NK-92 (cell line): ENCODE data around the gene BZW2.
"Not testable (repeated sequence)": the region's sequence is repeated elsewhere in the genome, so short reads cannot be mapped to it uniquely, and the experiment has no call there.

Experiments
- DNase-seq: peaks from one replicate; lab custom pipeline; 2025; ENCODE audit not compliant: unreplicated experiment; lab: John Stamatoyannopoulos, UW

Gene BZW2

DNA sequence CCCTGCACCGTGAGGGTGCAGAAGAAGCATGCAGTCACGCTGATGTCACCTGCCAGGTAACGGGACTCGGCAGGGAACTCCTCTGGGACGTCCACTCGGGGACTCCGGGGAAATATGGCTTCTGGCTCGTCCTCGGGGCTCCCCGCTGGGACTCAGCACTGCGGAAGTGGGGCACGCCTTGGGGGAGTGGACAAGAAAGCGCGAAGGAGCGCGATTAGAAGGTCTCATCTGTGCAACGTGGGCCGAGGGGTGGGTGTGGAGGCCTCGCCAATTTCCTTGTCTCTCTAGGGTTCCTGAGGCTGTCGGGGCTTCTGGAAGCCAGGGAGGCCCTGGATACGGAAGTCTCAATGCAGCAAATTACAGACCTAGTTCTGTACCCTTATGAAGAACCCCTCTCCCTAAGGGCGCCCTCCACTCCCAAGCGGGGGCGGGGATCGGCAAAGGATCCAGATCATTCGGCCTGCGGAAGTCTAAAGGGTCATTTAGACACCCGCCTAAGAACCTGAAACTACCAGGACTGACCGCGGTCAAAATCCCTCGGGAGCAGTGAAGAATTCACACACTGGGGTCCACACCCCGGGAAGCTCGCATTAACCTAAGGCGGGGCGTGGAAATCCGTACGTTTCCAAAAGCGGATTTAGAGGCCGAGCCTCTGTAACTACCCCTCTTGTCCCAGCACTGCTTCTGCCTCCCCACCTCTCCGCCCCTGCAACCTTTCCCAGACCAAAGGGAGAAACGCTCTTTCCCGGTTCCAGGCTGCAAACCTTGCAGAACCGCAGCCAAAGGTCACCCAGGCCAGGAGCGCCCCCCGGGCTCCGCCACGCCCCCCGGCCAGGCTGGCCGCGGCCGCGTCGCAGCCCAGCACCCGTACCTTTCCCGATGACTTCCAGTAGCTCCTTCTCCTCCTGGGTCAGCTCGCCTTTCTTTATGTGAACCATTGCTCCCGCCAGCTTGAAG is 1.1 kb upstream of the BZW2 start:
- no peak for DNase-seq

DNA sequence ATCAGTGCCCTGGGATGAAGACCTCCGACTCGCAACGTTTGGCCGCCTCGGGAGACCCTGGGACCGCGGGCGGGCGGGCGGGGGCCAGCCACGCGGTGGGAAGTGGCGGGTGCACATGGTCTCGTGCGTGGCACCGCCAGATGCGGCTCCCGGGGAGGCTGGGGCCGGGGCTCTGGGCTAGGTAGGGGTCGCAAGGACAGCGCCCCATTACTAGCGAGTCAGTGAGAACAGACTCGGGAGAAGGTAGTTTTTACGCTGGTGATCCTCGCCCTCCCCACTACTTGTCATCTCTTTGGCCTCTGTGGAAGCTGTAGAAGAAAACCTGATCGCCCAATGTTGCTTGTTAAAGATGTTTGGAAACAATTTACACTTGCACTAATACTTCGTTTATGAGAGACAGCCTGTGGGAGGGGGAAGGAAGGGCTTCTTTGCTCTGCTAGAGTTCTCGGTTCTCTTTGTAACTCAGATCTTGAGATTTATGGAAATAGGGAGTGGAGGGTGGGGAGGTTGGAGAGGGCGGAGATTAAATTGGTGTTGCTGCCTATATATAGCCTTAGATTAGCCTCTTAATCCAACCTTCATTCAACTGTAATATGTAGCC is 591 bp downstream of the BZW2 start:
- no peak for DNase-seq

DNA sequence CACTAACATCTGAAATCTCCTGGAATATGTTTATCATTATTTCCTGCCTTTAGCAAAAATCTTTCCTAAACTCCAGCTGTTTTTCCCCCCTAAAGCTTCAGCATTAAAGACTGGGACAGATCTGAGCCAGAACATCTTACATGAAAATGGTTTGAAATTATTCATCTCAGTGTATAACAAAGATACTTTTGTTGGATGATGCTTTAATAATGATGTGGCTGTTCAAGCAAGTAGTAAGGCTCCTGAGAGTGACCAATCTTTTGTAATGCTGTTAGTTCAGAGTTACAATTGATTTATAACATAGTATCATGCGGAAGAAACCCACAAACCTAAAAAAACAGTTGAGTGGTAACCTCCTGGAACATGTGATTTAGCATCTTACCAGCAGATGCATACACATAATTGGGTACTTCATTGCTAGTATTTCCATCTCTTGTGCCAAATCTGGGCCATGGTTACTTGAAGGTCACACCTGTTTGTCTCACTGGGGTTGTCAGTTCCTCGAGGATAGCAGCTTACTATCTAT is 1.5 kb downstream of the BZW2 start:
- DNase-seq: no peak

DNA sequence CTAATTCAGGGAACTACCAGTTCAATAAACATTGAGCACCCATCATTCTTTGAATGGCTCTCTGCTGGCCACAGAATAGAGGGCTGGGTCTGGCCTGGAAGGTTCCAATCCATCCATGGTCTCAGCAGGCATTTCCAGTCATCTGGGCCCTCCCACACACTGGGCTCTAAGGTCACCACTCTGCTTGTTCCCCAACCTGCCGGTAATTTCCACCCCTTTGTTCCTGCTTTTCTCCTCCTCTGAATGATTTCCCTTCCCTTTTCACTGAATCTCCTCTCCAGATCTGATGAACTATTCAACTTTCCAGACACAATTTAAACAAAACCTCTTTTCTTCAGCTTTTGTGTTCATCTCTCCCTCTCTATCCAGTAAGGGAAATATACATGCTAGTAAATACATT is 2.6 kb downstream of the BZW2 start:
- DNase-seq: no peak

DNA sequence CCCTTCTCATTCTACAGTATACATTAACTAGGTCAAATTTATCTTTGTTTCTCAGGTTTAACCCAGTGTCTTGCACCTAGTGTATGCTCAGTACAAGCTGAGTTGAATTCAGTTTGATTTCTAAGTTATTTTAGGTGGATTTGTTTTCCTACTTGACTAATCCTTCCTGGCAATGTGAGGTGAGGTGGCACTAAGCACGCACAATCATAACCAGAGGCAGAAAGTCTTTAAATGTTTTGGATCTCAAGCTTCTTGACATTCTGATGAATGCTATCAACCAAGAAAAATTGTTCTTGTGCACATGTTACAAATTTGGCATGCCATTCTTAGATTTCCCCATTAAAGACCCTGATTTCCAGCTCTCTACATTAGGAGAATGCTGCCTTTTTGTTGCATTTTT is 3.2 kb downstream of the BZW2 start:
- no peak for DNase-seq

DNA sequence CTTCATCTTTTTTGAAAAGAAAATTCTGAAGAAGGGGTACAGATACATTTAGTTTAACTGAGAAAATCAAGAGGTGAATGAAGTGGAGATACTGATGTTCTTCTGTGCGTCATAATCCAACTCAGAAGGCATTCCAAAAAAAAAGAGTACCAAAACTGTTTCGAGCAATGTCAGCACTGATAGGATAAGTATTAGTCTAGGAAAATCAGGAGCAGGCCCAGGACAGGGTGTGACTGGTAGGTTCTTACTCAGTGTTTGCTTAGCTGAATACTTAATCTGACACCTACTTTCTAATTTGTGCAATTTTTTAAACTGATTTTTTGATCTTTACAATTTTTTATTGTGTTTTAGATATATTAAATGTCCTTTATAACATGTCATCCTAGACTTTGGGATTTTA is 4.3 kb downstream of the BZW2 start:
- no peak for DNase-seq

DNA sequence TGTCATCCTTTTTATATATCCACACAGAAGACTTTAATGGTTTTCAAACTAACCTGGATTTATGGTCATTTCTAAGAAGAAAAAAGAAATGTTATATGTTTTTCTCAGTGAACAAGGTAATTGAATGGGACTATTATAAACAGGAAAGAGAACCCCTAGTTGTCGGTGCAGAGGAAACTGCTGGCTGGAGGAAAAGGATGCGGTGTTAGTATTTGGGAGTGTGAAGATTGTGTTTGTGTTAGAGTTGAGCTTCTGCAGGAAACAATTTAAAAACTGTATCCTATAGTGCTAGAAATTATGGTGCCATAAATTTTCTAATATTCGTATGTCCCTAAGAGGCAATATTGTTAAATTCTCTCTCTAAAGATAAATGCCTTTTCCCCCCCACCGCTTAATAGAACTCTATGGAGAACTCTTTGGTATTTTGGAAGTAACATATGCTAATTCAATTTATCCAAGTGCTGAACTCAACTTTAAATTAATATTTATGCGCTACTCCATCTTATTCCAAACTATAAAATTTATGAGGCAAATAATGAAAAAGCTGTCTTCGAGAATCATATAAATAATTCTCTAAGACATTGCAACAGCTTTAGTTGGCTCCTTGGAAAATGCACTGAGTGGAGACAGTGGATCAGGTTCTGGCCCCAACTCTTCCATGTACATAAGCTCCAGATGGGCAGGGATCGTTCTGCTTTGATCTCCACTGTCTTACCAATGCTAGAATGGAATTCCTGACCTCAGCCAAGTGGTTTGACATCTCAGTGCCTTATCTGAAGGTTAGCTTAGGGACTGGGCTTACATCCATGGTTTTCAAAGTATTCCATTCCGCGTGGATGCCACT is 5.6 kb downstream of the BZW2 start:
- DNase-seq: no peak

DNA sequence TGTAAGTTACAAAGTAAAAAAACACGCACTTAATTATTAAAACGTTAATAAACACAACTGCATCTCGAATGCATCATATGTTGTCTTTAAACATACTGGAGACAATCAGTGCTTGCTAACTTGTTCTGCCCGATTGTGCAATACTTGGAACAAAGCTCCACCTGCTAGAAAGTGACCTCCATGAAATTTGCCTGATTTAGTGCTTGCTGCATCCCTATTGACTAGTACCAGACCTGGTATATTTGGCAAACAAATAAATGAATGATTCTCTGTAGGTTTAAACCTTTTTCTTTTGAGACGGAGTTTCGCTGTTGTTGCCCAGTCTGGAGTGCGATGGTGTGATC is 6.2 kb downstream of the BZW2 start:
- DNase-seq: no peak

DNA sequence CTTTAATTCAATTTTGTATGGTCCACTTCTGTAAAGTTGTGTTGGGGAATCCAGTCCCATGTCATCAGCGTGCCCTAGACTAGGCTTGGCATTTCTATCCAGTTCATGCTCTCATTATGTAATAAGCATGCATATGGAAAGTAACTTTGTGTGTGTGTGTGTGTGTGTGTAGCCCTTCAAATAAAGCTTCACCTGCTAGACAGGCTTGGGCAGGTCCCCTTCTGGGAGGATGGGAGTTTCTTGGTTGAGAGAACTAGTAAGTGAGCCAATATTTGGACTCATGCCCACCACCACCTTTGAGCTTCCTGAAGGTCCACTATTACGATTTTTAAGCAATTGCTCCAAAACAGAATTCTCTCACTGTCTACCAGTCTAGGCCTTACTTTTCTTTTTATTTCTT is 6.9 kb downstream of the BZW2 start:
- DNase-seq: no peak

DNA sequence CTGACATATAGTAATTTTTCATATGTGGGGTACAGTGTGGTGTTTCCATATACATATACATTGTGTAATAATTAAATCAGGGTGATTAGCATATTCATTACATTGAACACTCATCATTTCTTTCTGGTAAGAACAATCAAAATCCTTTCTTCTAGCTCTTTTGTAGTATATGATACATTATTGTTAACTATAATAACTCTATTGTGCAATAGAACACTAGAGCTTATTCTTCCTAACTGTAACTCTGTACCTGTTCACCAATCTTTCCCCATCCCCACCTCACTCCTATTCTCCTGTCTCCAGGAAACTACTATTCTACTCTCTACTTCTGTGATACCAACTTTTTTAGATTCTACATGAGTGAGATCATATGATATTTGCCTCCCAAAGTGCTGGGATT is 9.4 kb downstream of the BZW2 start:
- DNase-seq: no peak

DNA sequence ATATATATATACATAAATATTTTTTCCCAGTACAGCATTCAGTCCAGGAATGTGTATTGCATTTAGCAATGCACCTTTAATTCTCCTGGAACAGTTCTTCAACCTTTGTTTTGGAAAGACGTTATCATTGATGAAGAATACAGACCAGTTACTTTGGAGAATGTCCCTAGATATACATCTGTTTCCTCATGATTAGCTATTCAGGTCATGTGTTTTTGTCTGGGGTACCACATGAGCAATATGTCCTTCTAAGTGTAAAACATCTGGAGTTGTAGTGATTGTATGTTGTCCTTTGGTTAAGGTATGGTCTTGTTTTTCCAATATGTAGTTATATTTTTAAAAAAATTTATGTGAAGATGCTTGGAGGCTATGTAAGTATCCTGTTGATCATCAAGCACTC is 10.2 kb downstream of the BZW2 start:
- DNase-seq: no peak

DNA sequence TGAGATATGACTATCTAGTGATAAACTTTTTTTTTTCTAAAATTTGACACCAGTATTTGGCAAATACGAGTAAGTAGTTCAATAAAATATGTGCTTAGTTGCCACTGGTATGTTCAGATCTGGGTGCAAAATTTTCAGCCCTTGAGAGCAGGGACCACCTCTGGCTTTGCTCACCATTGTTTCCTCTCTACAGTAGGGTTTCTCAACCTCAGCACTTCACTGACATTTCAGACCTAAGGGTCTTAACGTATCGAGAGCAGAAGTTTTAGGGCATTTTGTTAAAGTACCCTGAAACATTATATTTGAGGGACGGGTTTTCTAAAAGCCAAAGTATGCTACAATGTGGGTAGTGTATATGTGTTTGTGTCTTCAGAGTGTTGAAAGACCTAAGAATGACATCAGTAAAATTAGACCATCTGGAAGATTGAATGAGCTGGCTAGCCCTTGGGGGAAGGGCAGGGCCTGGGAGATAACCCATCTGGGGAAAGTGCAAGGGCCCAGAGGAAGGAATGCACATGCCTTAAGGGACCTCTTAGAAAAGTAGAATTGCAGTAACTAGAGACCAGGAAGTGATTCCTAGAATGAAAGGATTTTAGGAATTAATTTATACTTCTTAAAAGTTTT is 11.8 kb downstream of the BZW2 start:
- DNase-seq: no peak

DNA sequence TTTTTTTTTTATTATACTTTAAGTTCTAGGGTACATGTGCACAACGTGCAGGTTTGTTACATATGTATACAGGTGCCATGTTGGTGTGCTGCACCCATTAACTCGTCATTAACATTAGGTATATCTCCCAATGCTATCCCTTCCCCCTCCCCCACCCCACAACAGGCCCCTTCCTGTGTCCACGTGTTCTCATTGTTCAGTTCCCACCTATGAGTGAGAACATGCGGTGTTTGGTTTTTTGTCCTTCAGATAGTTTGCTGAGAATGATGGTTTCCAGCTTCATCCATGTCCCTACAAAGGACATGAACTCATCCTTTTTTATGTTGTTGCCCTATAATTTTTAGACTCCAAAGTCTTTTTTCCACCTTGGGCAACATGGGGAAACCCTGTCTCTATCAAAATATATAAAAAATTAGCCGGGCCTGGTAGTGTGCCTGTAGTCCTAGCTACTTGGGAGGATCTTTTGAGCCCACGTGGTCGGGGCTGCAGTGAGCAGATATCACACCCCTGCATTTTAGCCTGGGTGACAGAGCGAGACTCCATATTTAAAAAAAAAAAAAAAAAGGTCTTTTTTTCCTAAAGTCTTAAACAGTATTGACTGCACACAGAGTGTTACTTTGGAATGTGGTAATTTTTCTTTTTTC is 14.0 kb downstream of the BZW2 start:
- not testable (repeated sequence) for DNase-seq

DNA sequence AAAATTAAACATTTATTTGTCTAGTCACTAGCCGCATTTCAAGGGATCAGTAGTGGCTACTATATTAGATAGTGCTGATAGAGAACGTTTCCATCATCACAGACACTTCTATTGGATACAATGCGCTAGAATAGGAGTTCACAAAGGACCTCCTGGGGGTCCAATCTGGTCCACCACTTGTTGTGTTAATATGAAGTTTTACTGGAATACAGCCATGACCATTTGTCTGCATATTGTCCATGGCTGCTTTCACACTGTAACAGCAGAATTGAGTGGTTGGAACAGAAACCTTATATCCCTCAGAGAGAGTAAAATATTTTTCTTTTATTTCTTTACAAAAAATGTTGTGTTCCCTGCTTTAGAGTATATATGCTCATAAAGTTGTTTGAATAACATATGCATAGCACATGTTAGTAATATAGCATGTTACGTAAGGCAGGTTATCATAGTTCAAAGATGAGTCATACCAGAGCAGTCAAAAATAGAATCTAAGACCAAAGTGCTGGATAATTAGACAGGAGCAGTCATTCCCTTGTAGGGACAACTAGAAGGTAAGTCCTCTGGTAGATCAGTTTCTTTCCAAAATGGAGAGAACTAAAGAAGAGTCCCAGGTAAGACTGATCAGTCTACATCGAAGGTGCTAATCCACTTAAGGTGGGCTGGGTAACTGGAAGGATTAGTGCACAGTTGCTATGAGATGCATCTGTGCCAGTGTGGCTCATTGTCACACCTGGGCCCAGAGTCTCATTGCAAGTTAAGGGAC is 14.9 kb downstream of the BZW2 start:
- DNase-seq: no peak

DNA sequence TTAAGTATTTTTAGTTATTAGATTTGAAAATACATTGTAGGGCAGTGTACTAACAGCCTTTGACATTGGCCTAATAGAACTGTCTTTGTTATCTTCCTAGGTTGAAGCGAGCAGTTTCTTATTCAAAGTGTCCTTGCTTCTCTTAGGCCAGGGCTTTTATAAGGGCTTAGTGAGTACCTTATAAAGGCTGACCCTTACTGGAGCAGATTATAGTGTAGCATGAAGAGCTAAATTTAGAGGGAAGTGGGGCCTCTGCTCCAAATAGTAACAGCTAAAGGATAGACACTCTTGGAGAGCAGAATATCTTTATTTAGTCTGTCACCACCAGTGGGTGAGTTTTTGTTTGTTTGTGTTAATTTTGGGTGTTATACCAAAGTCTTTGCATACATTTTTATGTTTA is 15.9 kb downstream of the BZW2 start:
- DNase-seq: no peak

DNA sequence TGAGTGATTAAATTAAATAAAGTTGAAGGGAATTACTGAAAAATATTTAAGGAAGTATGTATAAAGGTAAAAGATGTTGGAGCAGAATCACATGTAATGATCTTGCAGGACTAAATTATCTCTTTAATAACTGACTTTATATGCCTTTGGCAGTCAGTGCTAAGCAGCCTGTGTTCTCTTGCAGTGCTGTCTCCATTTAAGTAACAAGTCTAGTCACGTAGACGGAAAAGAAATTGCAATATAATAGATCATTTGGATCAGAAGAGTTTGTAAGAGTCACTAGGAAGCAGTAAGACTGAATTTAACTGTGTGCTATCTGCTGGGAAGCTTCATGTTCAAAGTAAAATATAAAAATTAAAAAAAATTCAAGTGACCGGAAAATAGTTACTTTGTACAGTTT is 21.4 kb downstream of the BZW2 start:
- DNase-seq: no peak

DNA sequence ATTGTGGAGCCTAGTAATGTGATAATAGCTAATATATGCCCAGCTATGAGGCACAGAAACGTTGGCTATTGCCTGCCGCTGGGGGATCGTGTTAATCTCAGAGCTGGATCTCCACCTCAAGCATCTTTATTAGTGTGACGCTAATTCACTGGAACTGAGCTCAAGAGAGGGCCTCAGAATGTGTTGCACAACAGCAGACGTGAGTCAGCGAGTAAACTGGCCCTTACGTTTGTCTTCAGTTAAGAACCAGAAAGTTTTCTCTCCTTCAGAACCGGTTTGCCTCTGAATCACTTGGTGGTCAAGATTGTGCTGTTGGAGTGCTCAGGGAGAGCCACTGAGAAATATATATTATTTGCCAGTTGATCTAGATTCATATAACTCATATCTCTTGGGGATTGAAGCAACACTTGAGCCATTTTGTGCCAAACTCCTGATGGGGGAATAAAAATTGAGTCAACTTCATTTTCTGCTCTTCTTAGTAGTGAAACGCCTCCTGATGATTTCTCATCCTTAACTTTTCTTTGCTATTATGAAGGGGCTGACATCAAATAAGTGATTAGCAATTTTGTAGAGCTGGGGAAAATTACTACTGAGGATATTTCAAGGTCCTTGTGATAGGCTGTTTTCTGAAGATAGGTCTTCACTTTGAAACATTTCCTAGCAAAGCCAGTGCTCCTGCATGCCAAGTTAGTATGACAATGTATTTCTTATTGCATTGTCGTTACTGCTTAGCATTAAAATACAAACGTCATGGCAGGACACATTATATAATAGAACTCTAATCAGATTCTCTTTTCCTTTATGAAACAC is 22.3 kb downstream of the BZW2 start:
- DNase-seq: no peak

DNA sequence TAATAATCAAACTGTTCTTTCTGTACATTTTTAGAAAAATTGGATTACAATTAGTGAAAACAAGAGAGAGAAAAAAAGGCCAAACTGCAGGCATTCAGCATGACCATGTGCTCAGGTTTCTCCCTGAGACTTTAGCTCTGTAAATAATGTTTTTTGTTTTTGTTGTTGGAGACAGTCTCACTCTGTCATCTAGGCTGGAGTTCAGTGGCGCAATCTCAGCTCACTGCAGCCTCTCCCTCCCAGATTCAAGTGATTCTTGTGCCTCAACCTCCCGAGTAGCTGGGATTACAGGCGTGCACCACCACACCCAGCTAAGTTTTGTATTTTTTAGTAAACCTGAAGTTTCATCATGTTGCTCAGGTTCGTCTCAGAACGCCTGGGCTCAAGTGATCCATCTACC is 23.0 kb downstream of the BZW2 start:
- DNase-seq: no peak

DNA sequence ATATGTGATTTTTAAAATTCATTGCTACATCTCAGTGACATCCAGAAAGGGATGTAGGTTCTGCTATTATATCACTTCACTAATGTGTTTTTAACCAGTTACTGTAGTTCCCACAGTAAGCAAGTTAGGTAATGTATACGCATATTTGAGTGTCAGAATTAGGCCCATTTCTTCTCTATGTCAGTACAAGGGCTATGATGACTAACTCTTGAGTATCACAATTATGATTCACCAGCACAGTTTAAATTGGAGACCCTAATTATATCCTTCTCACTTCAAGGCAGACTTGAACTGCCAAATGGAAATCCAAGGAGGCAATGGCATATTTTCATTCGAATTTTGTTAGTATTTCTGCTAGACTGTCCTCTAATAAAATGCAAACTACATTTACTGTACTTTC is 23.6 kb downstream of the BZW2 start:
- no peak for DNase-seq
